ENCODE measurements around the gene RPL35A. TPM values are rescaled to one million over a fixed set of nuclear protein-coding genes. Genes with fewer than 3 reads are reported as not detected.
A peak's percentile ranks its signal among the peaks of the same experiment; 100 is the strongest.
"Not testable (repeated sequence)": the region's sequence is repeated elsewhere in the genome, so short reads cannot be mapped to it uniquely, and the experiment has no call there.

The RPL35A gene
- total RNA-seq, 1 donor from 2014 or later, result 1,132 TPM

DNA sequence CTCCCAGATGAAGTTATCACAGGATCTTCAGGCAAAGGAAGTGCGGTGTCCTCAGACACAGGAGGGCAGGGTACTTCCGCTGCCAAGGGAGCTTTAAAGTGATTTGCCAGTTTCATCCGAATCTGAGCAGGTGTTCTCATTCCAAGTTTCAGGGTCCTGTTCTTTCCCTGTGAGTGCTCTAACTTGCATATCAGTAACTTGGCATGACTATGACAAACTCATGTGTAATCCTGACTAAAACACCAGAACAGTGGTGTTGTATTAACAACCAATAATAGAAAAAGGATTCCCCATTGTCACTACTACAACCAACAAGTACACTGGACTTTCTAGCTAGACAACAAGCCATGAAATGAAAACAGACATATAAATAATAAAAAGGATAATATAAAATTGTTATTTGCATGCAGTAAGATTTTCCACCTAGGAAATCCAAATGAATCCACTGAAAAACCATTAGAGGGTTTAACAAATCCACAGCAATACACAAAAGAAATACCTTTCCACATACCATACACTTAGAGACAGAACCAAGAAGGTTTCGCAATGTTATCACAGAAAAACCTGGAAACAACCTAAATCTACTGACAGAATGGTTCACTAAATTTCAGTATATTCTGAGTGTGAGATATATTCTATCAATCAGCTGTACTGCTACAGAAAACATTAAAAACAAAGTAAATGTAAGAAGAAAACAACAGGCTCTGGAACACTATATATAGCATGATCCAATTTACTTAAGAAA is 40.9 kb upstream of the RPL35A start:
- DNase-seq (ENCODE audit: low spot score, unreplicated experiment), result no peak
- Mint-ChIP-seq H3K9me3 (ENCODE audit: low read depth) (no peaks in the 10 kb centered on the region), H3K4me3 (ENCODE audit: low read depth) (no peak overlapping the region), H3K4me1 (ENCODE audit: low read depth) (peaks cover 4% of the 10 kb centered on the region), H3K27me3 (no peaks in the 10 kb centered on the region), H3K27ac (no peak overlapping the region), H3K36me3 (ENCODE audit: insufficient read depth) (no peaks in the 10 kb centered on the region)
- TF ChIP-seq, protein P1, sequence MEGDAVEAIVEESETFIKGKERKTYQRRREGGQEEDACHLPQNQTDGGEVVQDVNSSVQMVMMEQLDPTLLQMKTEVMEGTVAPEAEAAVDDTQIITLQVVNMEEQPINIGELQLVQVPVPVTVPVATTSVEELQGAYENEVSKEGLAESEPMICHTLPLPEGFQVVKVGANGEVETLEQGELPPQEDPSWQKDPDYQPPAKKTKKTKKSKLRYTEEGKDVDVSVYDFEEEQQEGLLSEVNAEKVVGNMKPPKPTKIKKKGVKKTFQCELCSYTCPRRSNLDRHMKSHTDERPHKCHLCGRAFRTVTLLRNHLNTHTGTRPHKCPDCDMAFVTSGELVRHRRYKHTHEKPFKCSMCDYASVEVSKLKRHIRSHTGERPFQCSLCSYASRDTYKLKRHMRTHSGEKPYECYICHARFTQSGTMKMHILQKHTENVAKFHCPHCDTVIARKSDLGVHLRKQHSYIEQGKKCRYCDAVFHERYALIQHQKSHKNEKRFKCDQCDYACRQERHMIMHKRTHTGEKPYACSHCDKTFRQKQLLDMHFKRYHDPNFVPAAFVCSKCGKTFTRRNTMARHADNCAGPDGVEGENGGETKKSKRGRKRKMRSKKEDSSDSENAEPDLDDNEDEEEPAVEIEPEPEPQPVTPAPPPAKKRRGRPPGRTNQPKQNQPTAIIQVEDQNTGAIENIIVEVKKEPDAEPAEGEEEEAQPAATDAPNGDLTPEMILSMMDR (IDR thresholded peaks at IDR 0.05; ENCODE audit: unreplicated experiment), result no peak

DNA sequence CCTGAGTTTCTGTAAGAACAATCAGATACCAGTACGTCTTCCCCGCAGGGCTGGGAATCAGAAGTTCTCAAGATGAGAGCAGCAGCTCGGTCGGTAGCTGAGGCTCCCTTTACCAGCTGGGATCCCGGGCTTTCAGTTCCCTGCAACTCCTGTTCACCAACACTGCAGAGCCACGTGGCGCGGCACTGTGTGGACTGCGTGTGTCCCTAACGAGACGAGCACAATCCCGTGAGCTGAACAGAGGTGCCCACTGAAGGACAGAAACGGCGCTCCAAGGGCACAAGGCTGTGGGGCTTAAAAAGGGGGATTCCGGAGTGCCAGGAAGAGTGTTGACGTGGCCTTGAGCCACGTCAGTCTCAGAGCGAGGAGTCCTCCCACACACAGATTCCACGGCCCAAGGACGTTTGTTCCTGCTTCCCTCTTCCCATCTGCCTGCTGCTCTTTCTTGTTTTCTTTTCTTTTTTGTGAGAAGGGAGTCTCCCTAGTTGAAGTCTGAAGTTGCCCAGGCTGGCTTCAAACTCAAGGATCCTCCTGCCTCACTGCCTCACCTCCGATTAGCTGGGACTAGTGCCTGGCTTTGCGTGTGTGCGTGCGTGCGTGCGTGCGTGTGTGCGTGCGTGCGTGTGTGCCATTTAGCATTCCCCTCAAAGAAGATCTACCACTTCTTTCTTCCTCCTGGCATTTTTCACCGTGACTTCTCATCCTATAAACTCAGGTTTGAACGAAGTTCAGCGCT is 37.1 kb upstream of the RPL35A start:
- DNase-seq (ENCODE audit: low spot score, unreplicated experiment), result no peak
- Mint-ChIP-seq H3K27me3 (no peaks in the 10 kb centered on the region), H3K36me3 (ENCODE audit: insufficient read depth) (no peaks in the 10 kb centered on the region), H3K4me3 (ENCODE audit: low read depth) (no peak overlapping the region), H3K4me1 (ENCODE audit: low read depth) (no peaks in the 10 kb centered on the region), H3K27ac (no peak overlapping the region), H3K9me3 (ENCODE audit: low read depth) (no peaks in the 10 kb centered on the region)
- TF ChIP-seq, protein P1 (IDR thresholded peaks at IDR 0.05; ENCODE audit: unreplicated experiment), result no peak

DNA sequence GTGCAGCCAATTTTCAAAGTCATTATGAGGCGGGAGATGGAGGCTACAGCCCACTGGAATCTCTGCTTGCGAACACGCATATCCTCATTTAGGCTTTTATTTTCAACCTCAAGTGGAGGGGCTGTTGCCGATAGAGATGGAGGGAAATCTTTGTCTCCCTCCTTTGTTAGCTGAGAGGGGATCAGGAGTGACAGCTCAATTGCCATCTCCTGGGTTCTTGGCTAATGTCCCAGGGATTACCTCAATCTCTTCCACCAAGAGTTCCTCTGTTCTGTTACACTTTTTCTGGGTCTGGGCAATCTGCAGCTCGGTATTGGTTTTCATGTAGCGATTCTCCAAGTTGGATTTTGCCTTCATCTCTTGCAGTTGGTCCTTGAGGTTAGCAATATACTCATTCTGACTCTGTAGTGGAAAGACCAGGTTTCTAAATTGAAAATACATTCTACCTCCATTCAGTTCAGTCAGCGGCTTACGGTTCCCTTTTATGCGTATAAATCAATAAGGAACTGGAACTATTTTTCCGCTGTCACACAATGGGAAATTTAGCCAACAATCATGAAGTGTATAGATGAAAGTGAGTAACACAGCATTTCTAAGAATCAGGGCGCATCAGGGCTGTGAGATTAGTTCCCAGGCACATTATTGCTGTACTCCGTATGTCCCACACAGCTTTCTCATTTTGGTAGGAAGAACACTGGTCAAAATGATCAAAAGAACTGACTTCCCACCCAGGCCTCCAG is 36.2 kb upstream of the RPL35A start:
- H3K4me1 Mint-ChIP-seq (ENCODE audit: low read depth), result no peaks in the 10 kb centered on the region
- H3K27ac Mint-ChIP-seq, result no peak overlapping the region
- TF ChIP-seq, protein P1 (IDR thresholded peaks at IDR 0.05; ENCODE audit: unreplicated experiment), result no peak
- H3K9me3 Mint-ChIP-seq (ENCODE audit: low read depth), result no peaks in the 10 kb centered on the region
- H3K27me3 Mint-ChIP-seq, result no peaks in the 10 kb centered on the region
- no peaks in the 10 kb centered on the region for H3K36me3 Mint-ChIP-seq (ENCODE audit: insufficient read depth)
- no peak for DNase-seq (ENCODE audit: low spot score, unreplicated experiment)
- H3K4me3 Mint-ChIP-seq (ENCODE audit: low read depth), result no peak overlapping the region

DNA sequence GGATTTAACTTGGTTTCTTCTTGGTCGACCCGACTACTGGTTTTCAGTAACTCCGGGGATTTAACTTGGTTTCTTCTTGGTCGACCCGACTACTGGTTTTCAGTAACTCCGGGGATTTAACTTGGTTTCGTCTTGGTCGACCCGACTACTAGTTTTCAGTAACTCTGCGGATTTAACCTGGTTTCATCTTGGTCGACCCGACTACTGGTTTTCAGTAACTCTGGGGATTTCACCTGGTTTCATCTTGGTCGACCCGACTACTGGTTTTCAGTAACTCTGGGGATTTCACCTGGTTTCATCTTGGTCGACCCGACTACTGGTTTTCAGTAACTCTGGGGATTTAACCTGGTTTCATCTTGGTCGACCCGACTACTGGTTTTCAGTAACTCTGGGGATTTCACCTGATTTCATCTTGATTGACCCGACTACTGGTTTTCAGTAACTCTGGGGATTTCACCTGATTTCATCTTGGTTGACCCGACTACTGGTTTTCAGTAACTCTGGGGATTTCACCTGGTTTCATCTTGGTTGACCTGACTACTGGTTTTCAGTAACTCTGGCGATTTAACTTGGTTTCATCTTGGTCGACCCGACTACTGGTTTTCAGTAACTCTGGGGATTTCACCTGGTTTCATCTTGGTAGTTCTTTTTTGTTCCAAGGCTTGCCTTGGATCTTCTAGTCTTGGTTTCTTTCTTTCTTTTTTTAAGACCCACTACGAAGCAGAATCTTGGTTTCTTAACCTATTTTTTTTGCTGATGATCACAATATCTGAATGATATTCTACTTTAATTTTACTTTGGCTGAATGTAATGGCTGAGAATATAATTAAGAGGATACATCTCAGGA is 28.3 kb upstream of the RPL35A start:
- not testable (repeated sequence) for H3K4me3 Mint-ChIP-seq (ENCODE audit: low read depth); H3K9me3 Mint-ChIP-seq (ENCODE audit: low read depth); H3K27ac Mint-ChIP-seq; DNase-seq (ENCODE audit: low spot score, unreplicated experiment); H3K4me1 Mint-ChIP-seq (ENCODE audit: low read depth); H3K27me3 Mint-ChIP-seq
- peaks cover 11% of the 10 kb centered on the region for H3K36me3 Mint-ChIP-seq (ENCODE audit: insufficient read depth)

DNA sequence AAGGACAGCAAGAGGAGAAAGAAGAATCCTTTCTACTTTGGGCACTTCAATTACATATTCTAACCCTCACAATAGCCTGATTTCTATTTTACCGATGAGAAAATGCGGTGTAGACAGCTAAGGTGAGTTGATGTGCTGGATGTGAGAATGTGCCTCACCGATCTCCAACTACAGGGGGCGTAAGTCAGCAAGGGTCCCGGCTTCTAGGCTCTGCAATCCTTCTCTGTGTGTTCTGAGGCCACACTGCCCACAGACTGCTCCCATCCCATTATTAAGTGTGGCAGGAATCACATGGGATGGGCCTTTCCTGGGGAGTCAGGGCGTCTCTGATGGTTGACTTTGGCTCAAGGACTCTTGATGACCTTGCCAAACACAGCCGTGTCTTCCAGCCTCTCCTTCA is 23.6 kb upstream of the RPL35A start:
- Mint-ChIP-seq H3K36me3 (ENCODE audit: insufficient read depth) (peaks cover 17% of the 10 kb centered on the region), H3K27me3 (no peaks in the 10 kb centered on the region), H3K9me3 (ENCODE audit: low read depth) (no peaks in the 10 kb centered on the region), H3K27ac (no peak overlapping the region), H3K4me1 (ENCODE audit: low read depth) (no peaks in the 10 kb centered on the region), H3K4me3 (ENCODE audit: low read depth) (no peak overlapping the region)
- TF ChIP-seq, protein P1 (IDR thresholded peaks at IDR 0.05; ENCODE audit: unreplicated experiment), result peak; percentile 28
- DNase-seq (ENCODE audit: low spot score, unreplicated experiment), result no peak

DNA sequence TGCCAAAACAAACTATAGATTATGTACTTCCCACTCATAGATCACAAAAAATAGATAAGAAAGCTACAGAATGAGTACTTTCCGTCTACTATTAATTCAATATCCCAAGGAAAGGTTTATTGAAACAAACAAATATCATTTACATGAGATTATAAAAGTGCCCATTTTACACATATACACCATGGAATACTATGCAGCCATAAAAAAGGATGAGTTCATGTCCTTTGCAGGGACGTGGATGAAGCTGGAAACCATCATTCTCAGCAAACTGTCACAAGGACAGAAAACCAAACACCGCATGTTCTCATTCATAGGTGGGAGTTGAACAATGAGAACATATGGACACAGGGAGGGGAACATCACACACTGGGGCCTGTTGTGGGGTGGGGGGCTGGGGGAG is 22.4 kb upstream of the RPL35A start:
- H3K9me3 Mint-ChIP-seq (ENCODE audit: low read depth); DNase-seq (ENCODE audit: low spot score, unreplicated experiment); H3K4me3 Mint-ChIP-seq (ENCODE audit: low read depth); H3K27ac Mint-ChIP-seq; H3K27me3 Mint-ChIP-seq; H3K4me1 Mint-ChIP-seq (ENCODE audit: low read depth): not testable (repeated sequence)
- H3K36me3 Mint-ChIP-seq (ENCODE audit: insufficient read depth), result peaks cover 13% of the 10 kb centered on the region
